H9 (cell line): Measurements from ENCODE around the gene PSMD7. TPM values are rescaled to one million over a fixed set of nuclear protein-coding genes. Genes with fewer than 3 reads are reported as not detected.

Experiments
- DNase-seq: peaks from one replicate; pipeline ENCODE4 v3.0.0-alpha.2; 2017
- H2AFZ ChIP-seq: one replicate; pipeline ENCODE4 v1.6.1; 2013; ENCODE audit warnings: mild to moderate bottlenecking, low read length, control low read depth, moderate library complexity
- H2AK5ac ChIP-seq: 2 replicates; pipeline ENCODE4 v1.6.1; 2013; ENCODE audit warnings: low read length, control low read depth, mixed read lengths; ENCODE audit not compliant: insufficient read length
- H2BK120ac ChIP-seq: one replicate; pipeline ENCODE4 v1.6.1; 2013; ENCODE audit warnings: low read depth, mild to moderate bottlenecking, low read length, control low read depth, inconsistent platforms; ENCODE audit not compliant: poor library complexity, severe bottlenecking
- H2BK12ac ChIP-seq: 2 replicates; pipeline ENCODE4 v1.6.1; 2013; ENCODE audit warnings: low read length, control low read depth, mixed read lengths, low read depth; ENCODE audit not compliant: insufficient read length
- H2BK15ac ChIP-seq: 2 replicates; pipeline ENCODE4 v1.6.1; 2013; ENCODE audit warnings: low read depth, low read length, control low read depth
- H2BK20ac ChIP-seq: one replicate; pipeline ENCODE4 v1.6.1; 2013; ENCODE audit warnings: low read depth, mild to moderate bottlenecking, low read length, control low read depth, inconsistent platforms; ENCODE audit not compliant: poor library complexity, severe bottlenecking
- H2BK5ac ChIP-seq: 2 replicates; pipeline ENCODE4 v1.6.1; 2013; ENCODE audit warnings: low read length, control low read depth, mixed read lengths; ENCODE audit not compliant: insufficient read length
- H3K14ac ChIP-seq: 2 replicates; pipeline ENCODE4 v1.6.1; 2013; ENCODE audit warnings: low read length, control low read depth; ENCODE audit not compliant: insufficient read depth
- H3K18ac ChIP-seq: 2 replicates; pipeline ENCODE4 v1.6.1; 2013; ENCODE audit warnings: low read depth, mild to moderate bottlenecking, mixed read lengths, low read length, control low read depth; ENCODE audit not compliant: insufficient read length
- H3K23ac ChIP-seq: 2 replicates; pipeline ENCODE4 v1.6.1; 2013; ENCODE audit warnings: low read length, control low read depth, mixed read lengths, low read depth; ENCODE audit not compliant: insufficient read length
- H3K23me2 ChIP-seq: 2 replicates; pipeline ENCODE4 v1.6.1; 2013; ENCODE audit warnings: low read depth, mild to moderate bottlenecking, mixed read lengths, low read length, control low read depth; ENCODE audit not compliant: insufficient read length, poor library complexity, severe bottlenecking
- H3K27ac ChIP-seq: 2 replicates; pipeline ENCODE4 v1.5.1; 2013; ENCODE audit warnings: low read length, control low read depth, mixed read lengths, low read depth; ENCODE audit not compliant: insufficient read length
- H3K27me3 ChIP-seq: 2 replicates; pipeline ENCODE4 v1.6.1; 2013; ENCODE audit warnings: low read length, control low read depth, inconsistent platforms; ENCODE audit not compliant: insufficient read depth
- H3K4ac ChIP-seq: 2 replicates; pipeline ENCODE4 v1.6.1; 2013; ENCODE audit warnings: low read depth, mild to moderate bottlenecking, control low read depth, inconsistent platforms, low read length, moderate library complexity
- H3K4me1 ChIP-seq: 2 replicates; pipeline ENCODE4 v1.6.1; 2013; ENCODE audit warnings: low read length, control low read depth, inconsistent platforms; ENCODE audit not compliant: insufficient read depth
- H3K4me2 ChIP-seq: 2 replicates; pipeline ENCODE4 v1.6.1; 2013; ENCODE audit warnings: low read length, control low read depth, mixed read lengths; ENCODE audit not compliant: insufficient read length, insufficient read depth
- H3K56ac ChIP-seq: 2 replicates; pipeline ENCODE4 v1.6.1; 2013; ENCODE audit warnings: low read depth, mild to moderate bottlenecking, mixed read lengths, low read length, control low read depth; ENCODE audit not compliant: insufficient read length
- H3K79me1 ChIP-seq: 2 replicates; pipeline ENCODE4 v1.6.1; 2013; ENCODE audit warnings: low read depth, mild to moderate bottlenecking, moderate library complexity, low read length, control low read depth, inconsistent platforms; ENCODE audit not compliant: insufficient read depth, poor library complexity, severe bottlenecking
- H3K79me2 ChIP-seq: 2 replicates; pipeline ENCODE4 v1.6.1; 2013; ENCODE audit warnings: low read length, control low read depth, inconsistent platforms; ENCODE audit not compliant: insufficient read depth
- H3K9ac ChIP-seq: 2 replicates; pipeline ENCODE4 v1.6.1; 2013; ENCODE audit warnings: low read length, control low read depth, mixed read lengths; ENCODE audit not compliant: insufficient read length; ENCODE audit errors: extremely low read depth
- H3K9me3 ChIP-seq: one replicate; pipeline ENCODE4 v1.6.1; 2013; ENCODE audit warnings: low read depth, low read length, inconsistent platforms; ENCODE audit not compliant: control insufficient read depth
- H3T11ph ChIP-seq: one replicate; pipeline ENCODE4 v1.6.1; 2013; ENCODE audit warnings: mild to moderate bottlenecking, low read length, control low read depth, inconsistent platforms
- H4K20me1 ChIP-seq: one replicate; pipeline ENCODE4 v1.6.1; 2013; ENCODE audit not compliant: control insufficient read depth, insufficient read length, insufficient read depth
- H4K5ac ChIP-seq: 2 replicates; pipeline ENCODE4 v1.6.1; 2013; ENCODE audit warnings: low read depth, mild to moderate bottlenecking, mixed read lengths, low read length, control low read depth; ENCODE audit not compliant: insufficient read length
- H4K8ac ChIP-seq: replicated peaks from 2 replicates; pipeline ENCODE4 v1.6.1; 2013; ENCODE audit warnings: low read length, control low read depth, mixed read lengths, low read depth; ENCODE audit not compliant: insufficient read length
- H4K91ac ChIP-seq: 2 replicates; pipeline ENCODE4 v1.6.1; 2013; ENCODE audit warnings: low read depth, mild to moderate bottlenecking, moderate library complexity, mixed read lengths, low read length, control low read depth; ENCODE audit not compliant: insufficient read length
- H3K27ac Mint-ChIP-seq, 3 experiments: 2 replicates in 2 of 3; 3 replicates in 1 of 3; pipeline ENCODE4 v1.8.0; 2020 to 2021; ENCODE audit warnings: mixed read lengths in 3 of 3, mild to moderate bottlenecking in 1 of 3, moderate library complexity in 1 of 3
- H3K27me3 Mint-ChIP-seq: 2 replicates; pipeline ENCODE4 v1.8.0; 2021; ENCODE audit warnings: low read depth, mild to moderate bottlenecking, moderate library complexity, mixed read lengths
- H3K36me3 Mint-ChIP-seq, 3 experiments: 2 replicates in 2 of 3; 3 replicates in 1 of 3; pipeline ENCODE4 v1.8.0; 2020 to 2021; ENCODE audit warnings: low read depth in 3 of 3, mixed read lengths in 3 of 3; ENCODE audit not compliant: insufficient read depth in 1 of 3
- H3K4me1 Mint-ChIP-seq, 2 experiments: 2 replicates each; pipeline ENCODE4 v1.8.0; 2020; ENCODE audit warnings: mixed read lengths in 2 of 2
- H3K4me3 Mint-ChIP-seq, 2 experiments: 2 replicates in 1 of 2; 3 replicates in 1 of 2; pipeline ENCODE4 v1.8.0; 2020 to 2021; ENCODE audit warnings: mild to moderate bottlenecking in 2 of 2, mixed read lengths in 2 of 2, moderate library complexity in 1 of 2
- H3K9me3 Mint-ChIP-seq, 2 experiments: 2 replicates in 1 of 2; 3 replicates in 1 of 2; pipeline ENCODE4 v1.8.0; 2020; ENCODE audit warnings: mild to moderate bottlenecking in 2 of 2, mixed read lengths in 2 of 2, moderate library complexity in 1 of 2
- CTCF ChIP-seq: fragments of 200-600 bp; sonication (generic); conservative IDR thresholded peaks from 3 replicates; pipeline ENCODE4 v1.8.0; 2021; ENCODE audit warnings: antibody characterized with exemption, mild to moderate bottlenecking
- WGBS: extraction: QIAGEN DNeasy Blood & Tissue Kit; methylation state at CpG from one replicate; pipeline ENCODE4 v1.1.7; 2013; ENCODE audit warnings: missing lambda C conversion rate, low lambda C conversion rate, mixed read lengths; ENCODE audit not compliant: insufficient read length; ENCODE audit errors: extremely low coverage; 5-methylcytosine and 5-hydroxymethylcytosine counted together
- total RNA-seq: library from RNA; stranded (reverse); gene quantifications from 2 replicates; pipeline ENCODE4 v1.2.1, GENCODE V29; 2021

Gene PSMD7
- total RNA-seq, 1 experiment from 2014 or later: 140 TPM

- no peak for DNase-seq
- Mint-ChIP-seq H3K4me1 (peaks cover 16 to 36% of the 10 kb centered on the region in 2 experiments), H3K27ac (no peak overlapping the region), H3K27me3 (no peaks in the 10 kb centered on the region), H3K36me3 (no peaks in the 10 kb centered on the region; a peak in 1 of 7 replicates), H3K9me3 (no peaks in the 10 kb centered on the region), H3K4me3 (no peak overlapping the region)
- Histone ChIP-seq H3K4me2 (no peak overlapping the region), H2BK5ac (no peak overlapping the region), H3K27me3 (no peaks in the 10 kb centered on the region), H3K9ac (no peak overlapping the region), H4K8ac (no peak overlapping the region), H3K56ac (no peak overlapping the region), H3K4me1 (peaks cover 3% of the 10 kb centered on the region), H4K20me1 (no peaks in the 10 kb centered on the region), H3K79me2 (no peaks in the 10 kb centered on the region), H3K9me3 (no peaks in the 10 kb centered on the region), H2BK20ac (no peak overlapping the region), H3K27ac (no peak overlapping the region), H3K23me2 (no peaks in the 10 kb centered on the region), H2BK15ac (no peak overlapping the region), H2AK5ac (no peak overlapping the region), H4K91ac (no peak overlapping the region), H2BK120ac (no peak overlapping the region), H4K5ac (no peak overlapping the region), H3K18ac (no peak overlapping the region), H3K14ac (no peak overlapping the region), H3K23ac (no peak overlapping the region), H3T11ph (no peak overlapping the region), H3K79me1 (no peaks in the 10 kb centered on the region), H3K4ac (no peak overlapping the region), H2AFZ (no peak overlapping the region), H2BK12ac (no peak overlapping the region)
- no CpG with 5 or more reads among the region's 3 CpGs for WGBS
- no peak for TF ChIP-seq CTCF
Observed at GRCh38 chr16:74252329-74252728, 44.3 kb upstream of the PSMD7 start.
